Stimulated activated naive CD8-positive, alpha-beta T cell treated with anti-CD3 and anti-CD28 coated beads, Interleukin-15, Interleukin-2, amounts not matched to agents 100 U/mL and 50 U/mL, for 24 hours (primary cell): ENCODE data around the gene PID1.

Source experiments
- ATAC-seq: fragments of 150-1000 bp; cut with Tn5 transposase; one replicate; pipeline ENCODE4 v1.10.0; 2021
- DNase-seq: peaks from one replicate; pipeline ENCODE4 v3.0.0; 2021

PID1 gene

DNA sequence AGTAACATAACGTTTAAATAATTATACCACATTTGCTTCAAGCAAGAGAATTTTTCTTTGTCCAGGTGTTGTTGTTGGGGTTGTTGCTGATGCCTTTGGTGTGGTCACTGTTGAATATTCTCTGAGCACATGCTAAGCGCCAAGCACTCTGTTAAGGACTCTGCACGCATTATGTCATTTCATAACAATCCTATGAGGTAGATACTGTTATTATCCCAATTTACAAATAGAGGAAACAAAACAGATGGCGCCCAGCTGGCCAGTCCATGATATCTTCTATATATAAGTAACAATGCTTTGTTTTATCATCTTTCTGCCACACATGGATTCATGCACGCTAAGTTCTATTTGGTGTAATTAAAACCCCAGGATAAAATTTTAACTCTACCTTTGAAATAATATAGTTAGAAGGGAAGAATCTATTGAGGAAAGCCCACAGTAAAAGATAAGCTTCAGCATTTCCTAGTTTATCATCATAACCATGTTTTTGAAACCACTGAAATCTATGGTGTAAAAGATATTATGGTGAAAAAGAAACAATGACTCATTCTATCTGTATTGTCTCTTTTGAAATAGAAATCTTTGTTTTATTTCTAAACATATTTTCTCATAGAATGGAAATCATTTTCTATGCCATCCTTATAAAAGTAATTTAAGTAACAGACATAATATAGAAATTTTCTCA is 199.7 kb downstream of the PID1 start:
- DNase-seq, result no peak
- no peak for ATAC-seq

DNA sequence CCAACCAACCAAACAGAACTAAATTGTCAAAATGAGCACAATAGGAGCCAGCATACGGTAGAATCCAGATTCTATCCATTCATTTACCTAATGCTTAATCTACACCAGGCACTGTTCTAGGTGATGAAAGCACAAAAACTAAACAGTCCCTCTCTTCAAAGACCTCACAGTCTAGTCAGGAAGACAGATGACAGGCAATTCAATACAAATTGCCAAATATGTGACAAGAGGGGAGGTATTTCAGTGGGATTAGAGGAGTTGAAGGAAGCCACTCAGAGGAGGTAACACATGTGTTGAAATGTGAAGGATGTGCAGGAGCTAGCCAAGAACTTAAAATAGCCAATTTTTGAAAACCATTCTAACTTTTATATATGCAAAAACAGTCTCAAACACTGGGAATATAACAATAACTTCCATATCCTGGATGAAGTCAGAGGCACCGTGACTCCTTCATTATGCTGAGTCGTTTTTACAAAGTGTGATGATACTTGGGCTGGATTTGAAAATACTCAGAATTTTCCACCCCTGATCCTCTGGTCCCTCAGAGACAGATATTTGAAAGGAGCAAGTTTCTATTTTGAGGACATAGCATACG is 204.9 kb downstream of the PID1 start:
- DNase-seq (no peak), ATAC-seq (no peak)

DNA sequence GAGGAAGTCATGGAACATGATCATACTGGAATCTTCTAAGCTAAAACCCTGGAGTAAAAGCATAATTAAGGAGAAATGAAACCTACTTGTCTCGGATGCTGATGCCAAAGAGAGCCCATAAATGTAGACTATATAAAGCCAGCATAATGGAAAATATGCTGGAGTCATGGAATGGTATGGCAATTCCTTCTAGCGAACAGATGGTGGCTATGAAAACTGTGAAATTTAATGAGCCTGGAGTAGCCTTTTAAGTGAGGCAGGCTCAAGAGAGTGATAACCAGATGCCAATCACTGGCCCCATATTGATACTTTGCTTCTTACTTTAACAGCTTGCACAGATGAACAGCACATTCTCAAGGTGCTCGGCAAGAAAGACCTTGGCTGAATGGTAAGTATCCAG is 206.3 kb downstream of the PID1 start:
- no peak for DNase-seq
- ATAC-seq, result no peak

DNA sequence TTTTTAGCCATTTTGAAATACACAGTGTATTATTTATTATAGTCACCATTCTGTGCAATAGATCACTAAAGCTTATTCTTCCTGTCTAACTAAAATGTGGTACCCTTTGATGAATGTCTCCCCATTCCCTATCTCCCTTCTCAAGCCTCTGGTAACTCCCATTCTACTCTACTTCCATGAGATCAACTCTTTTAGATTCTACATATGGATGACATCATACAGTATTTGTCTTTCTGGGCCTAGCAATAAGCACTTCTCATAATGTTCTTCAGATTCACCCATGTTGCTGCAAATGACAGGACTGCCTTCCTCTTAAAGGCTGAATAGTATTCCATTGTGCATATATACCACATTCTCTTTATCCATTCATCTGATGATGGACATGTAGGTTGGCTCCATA is 210.9 kb downstream of the PID1 start:
- ATAC-seq (no peak), DNase-seq (no peak)

DNA sequence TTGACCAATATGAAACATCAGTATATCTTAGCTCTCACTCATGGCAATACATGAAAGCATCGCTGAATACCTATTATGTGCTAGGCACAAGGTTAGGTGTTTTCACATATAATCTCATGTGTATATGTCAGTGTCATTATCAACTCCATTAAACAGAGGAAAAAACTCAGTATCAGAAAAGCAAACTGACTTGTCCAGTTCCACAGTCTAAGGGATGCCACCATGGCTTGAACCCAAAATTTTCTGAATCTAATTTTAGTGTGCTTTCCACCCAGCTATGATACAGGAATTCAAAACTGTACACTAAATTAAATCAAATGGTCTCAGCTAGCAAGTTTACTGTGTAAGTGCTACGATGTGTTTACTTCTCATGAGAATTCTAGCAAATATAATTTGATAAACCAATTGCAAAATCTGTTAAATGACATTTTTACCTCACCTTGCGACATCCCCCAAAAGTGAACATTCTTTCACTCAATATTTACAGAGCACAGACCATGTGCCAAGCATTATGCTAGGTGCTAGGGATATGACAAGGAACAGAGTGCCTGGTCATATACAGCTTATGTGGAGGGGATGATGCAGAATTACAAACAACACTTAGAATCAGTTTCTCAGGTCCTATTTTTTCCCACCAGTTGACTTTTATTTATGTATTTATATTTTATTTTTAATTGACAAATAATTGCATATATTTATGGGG is 211.6 kb downstream of the PID1 start:
- DNase-seq (no peak), ATAC-seq (no peak)

DNA sequence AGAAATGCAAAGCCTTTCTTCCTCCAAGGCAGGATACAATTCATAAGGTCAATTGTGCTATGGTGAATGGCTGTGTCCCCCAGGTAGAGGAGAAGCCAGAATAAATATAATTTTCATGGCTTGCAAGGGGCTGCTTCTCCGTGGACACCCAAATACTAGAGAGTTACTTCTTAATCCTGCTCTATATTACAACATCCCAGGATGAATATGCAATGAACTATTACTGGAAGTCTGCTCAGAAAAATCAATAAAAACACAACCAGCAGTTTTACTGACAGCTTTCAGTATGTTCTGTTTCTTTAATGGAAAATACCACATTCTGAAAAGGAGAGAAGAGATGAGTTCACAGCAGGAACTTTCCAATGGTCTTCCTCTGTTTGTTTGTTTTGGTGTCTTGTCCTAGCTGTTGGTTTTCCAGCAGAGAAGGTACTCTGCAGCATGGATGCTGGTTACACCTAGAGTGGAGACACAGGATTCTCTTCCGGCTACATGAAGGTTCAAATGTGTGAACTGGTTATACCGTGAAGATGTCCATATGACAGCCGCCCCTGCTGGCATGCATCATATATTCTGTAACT is 213.0 kb downstream of the PID1 start:
- ATAC-seq, result no peak
- DNase-seq, result no peak

DNA sequence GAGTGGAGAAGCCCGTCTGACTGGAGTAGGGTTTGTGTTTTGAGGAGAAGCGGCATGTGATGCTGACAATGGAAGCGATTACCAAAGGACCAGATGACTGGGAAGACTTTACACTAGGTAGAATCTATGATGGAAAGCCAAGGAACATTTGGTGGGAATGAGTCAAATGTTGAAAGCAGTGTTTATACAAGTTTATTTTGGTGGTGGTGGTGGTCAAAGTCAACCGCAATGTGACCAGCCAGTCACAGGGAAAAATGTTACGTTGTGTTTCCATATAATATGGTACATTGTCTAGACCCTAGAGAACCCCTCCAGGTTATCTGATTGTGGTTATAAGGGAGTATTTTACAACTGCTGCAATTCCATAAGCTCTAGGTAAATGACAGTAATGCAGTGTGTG is 216.8 kb downstream of the PID1 start:
- ATAC-seq, result no peak

DNA sequence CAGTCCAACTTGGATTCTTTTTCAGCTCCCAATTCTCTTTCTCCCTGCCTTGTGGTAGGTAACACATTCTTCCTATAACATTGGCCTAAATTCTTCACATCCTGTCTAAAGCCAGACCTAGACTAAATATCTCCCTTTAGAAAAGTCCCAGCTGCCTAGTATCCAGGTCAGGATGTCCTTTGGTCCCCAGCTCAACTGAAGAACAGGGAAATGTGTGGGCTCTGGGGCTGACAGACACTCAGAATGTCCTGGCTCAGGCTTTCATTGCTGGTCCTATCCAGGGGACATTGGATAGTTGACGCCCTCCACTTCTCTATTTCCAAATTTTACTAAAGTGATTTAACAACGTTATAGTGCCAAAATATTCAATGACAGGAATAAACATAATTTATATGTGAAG is 219.3 kb downstream of the PID1 start:
- ATAC-seq (no peak), DNase-seq (no peak)

More for the DNA sequence above, 216.8 kb downstream of the PID1 start:
- DNase-seq, result no peak

DNA sequence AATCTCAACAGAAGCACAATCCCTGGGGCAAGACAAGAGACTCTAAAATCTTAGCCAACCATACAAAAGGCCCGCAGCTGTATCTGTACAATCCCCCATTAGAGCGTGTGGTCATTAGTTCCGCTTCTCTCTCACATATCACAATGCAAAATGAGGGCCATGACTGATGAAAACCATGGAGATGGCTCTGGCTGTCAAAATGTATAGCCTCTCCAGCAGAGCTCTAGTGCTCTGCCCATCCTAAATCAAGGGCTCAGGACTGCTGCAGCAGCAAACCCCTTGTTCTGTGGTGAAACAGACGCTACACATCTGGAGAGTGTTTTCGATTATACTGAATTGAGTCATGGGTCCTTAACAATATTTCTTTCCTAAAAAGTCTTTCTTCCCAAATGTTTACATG is 221.0 kb downstream of the PID1 start:
- no peak for ATAC-seq
- DNase-seq, result no peak

DNA sequence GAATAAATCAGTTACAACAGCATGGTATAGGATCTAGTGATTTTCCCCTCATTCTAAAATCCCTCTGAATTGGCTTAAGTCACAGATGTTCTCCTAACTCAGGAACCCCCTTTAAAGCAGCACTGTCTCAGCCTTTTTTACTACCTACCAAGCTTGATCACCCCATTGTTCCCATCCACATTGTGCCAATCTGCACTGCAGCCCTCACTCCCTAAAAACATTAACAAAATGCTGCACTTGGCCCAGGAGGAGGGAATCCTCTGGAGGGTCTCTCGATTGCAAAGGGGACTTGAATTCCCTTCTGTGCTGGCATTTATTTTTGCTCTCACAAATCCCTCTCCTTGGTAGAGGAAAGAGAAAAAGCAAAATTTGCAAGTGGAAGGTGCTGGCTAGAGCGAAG is 223.0 kb downstream of the PID1 start:
- no peak for ATAC-seq
- DNase-seq, result no peak

DNA sequence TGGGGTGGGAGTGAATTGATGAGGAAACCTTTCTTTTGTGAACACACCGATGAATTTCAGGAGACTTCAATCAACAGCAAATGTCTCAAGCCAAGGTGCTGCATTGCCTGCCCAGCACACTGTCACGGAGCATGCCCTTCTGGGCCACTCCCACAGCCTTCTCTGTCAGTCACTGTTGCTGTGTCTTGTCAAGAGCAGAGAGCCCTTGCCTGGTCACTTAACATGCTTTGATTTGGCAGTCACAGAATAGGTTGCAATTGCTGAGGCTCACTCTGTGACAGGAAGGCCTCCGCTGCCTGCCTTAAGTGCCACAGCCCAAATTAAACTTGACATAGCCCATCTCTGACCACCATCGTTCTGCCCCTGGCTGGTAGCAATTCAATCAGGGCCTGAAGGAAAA is 225.4 kb downstream of the PID1 start:
- no peak for DNase-seq
- no peak for ATAC-seq

DNA sequence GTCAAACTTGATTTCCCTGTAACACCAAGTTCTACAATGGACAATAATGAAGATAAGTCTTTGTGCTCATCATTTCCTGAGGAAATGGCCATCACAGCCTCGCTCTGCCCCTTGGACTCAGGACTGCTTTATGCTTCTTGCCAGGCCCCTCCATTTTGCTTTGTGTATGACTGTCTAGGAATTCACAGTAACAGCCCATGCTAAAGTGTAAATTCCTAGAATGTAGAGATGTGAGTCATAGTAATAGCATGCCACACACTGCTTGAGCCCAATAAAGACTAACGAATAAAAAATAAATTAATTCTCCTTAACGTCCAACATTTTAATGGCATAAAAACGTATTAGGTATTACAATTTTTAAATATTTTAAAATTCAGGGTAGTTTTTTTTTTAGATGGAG is 226.5 kb downstream of the PID1 start:
- no peak for ATAC-seq
- no peak for DNase-seq

DNA sequence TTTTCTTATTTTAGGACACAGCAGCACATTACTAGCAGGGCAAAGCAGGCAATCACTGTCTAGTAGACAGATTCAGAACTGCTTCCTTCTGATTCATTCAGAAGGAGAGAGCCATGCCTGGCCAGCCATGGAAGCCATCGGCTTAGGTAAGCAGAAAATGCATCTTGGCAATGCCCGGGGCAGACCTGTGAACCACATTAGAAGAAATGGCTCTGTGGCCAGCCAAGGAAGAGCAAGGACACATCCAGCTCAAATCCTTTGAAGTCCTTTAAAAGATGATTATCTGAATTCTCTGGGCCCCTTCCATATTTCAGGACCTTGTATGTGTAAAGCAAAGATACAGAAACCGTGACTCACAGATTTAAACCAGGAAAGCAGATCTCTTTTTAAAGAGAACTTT is 227.4 kb downstream of the PID1 start:
- ATAC-seq, result no peak
- DNase-seq, result no peak

DNA sequence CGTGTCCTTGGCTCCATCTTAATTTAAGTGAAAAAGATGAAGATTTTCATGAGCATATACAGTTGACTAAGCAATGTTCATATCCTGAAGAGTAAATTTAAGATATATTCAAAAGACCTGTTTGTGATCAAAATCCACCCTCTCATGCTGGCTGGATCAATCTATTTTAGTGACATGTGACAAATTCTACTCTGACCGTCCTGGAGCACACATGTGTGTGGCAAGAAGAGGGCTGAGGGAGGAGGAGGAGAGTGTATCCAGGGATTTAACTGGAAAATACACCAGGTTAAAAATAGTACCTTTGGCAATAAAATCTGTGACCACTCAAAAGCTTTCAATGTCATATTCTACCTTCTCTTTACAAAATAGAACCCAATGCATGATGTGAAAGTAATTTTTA is 228.7 kb downstream of the PID1 start:
- ATAC-seq (no peak), DNase-seq (no peak)

DNA sequence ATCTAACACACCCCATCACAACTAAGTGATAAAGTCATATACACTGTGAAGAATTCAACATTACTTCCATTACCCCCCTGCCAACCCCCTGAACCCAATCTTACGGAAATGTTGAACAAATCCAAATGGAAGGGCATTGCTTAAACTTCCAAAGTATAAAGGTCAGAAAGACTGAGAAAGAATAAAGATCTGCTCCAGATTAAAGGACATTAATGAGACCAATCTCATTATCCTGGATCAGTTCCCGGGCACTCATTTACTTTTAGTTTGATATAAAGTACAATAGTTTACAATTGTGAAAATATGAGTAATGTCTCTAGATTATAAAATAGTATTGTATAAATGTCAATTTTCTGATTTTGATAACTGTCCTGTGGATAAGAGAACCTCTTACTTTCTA is 229.4 kb downstream of the PID1 start:
- ATAC-seq (no peak), DNase-seq (no peak)

DNA sequence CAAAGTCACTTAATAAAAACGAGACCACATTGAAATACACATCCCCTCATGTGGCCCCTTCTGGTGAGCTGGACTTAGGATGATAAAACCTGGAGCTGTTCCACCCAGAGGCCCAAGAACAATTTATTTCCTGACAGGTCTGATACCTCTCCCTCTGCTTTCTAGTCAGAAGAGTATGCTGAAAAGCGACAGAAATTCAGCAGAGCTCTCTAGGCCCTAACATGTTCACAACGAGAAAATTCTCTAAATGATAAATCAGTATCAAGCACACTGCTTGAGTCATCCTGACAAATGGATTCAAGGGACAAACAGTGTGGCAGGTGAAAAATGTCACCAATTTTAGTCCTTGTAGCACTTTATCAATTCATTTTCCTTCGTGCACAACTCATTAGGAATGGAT is 233.5 kb downstream of the PID1 start:
- ATAC-seq (no peak), DNase-seq (no peak)

DNA sequence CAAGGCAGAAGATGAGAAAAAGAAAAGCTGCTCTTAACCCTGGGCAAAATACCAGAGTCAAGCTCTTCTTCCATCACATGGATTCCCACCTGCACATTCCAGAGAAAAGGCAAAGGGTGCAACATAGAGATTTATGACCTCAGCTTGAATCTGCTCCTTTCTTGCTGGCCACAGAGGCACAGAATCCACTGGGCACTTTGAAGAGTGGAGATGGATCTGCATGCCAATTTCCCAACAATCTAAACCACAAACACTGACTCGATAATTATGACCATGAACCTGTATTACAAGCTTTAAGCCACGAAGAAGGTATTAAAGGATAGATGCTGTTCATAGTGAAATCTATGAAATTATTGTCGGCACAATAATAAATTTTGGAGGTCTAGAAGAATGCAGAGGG is 237.3 kb downstream of the PID1 start:
- ATAC-seq (no peak), DNase-seq (no peak)

DNA sequence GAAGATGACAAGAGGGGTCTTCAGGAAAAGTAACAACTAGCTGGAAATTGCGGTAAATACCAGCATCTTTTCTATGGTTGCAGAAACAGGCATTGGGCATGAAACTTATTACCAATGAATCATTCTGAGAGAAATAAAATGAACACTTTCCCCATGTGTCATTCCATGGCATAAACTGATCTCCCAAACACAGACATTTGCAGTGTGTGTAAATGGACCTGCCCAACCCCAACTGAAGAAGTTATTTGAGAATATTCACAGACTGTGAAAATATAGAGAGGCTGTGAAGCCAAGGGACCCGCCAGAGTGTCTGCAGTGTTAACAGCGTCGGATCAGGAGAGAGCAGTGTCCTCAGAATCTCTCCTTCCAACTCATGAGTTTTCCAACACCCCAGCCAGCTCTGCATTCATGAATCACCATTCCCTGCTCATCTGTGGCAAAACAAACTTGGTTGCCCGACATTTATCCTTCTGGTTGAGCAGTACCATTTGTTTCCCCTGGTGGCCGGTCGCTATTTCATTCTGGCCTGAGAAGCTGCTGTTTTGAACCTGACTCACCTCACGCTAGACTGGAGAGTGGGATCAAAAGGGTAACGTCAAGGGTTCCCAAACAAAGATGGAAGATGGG is 238.4 kb downstream of the PID1 start:
- DNase-seq, result no peak
- ATAC-seq, result no peak

DNA sequence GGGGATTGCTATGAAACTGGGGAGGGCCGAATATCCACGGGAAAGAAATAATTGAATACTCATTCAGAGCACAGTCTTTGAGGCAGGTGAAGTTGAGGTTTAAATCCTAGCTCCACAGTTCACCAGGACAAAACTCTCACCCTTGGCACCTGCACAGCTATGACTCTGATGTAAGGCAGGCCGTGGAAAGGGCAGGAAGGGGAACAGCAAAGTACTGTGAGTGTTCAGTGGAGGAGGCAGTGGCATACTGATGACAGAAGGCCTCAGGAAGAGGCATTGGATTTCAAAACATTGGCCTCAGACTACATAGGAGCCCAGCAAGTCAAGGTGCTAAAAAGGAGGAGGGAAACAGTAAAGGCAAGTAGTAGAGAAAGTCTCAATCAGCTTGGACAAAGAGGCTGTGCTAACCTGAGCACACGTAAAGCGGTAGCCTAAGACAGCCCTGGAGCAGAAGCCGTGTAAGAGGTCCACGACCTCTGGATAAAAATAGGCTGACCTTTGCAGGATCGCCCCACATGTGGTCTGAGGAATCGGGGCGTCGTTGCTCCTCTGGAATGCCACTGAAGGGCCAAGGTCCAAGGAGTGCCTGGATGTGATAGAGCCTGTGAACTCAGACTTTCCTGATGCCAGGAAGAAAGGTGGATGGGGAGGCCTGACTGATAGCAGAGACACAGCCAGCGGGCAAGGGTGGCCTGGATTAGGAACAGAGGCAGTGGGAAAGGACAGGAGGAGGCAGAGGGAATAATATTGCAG is 243.6 kb downstream of the PID1 start:
- ATAC-seq (no peak), DNase-seq (no peak)

DNA sequence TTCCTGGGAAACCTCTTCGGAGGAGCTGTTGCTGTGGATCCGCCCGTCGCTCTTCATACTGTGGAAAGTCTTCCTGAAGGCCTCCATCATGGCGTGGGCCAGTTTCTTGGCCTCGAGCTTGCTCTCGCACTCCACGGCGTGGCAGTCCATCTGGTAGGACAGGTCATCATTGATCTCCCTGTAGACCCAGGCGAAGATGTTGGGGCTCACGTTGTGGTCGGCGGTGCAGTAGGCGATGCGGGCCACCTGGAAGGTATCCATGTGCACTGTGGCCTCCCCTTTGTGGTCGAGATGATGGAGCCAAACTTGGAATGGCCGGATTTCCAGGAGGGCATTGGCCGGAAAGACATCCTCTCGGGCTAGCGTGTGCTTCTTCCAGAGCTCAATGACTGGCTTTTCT is 245.4 kb downstream of the PID1 start:
- no peak for ATAC-seq
- DNase-seq, result no peak

DNA sequence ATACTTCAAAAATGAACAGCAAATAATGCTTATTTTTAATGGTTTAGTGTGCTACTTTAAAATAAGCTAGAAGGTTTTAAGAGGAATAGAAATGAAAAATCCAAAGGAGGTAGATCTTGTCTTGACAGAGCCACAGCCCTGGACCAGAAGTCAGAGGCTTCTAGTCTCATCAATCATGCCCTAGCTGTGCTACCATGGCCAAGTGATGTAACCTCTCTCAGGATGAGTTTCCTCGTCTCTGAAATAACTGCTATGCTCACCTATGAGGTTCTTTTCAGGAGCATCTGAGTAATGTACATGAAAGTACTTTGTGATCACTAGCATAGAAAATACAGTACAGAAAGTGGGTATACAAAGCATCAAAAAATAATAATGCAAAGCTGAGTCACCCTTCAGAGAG is 248.4 kb downstream of the PID1 start:
- no peak for ATAC-seq
- no peak for DNase-seq

DNA sequence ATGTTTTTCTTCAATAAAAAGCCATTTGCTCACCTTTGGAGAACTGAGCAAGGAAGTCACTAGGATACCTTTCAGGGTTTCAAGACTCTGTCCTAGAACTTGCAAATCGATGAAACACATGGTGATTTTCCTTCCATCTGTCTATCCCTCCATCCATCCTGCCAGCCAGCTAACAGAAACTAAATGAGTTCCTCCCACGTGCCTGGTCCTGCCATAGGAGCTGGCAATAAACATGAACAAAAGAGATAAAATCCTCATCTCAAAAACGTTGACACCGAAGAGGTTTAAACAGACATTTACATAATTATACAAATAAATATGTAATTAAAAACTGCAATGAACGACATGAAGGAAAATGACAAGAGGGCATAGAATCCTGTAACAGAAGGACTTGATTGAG is 249.0 kb downstream of the PID1 start:
- no peak for DNase-seq
- no peak for ATAC-seq
